ENCODE data around the gene PIM3. TPM values are rescaled to one million over a fixed set of nuclear protein-coding genes. Genes with fewer than 3 reads are reported as not detected.

The PIM3 gene
- total RNA-seq, 2 donors from 2014 or later: 54.0 to 112 TPM

- peak overlapping the region; percentile 63 to 74 for H3K27ac ChIP-seq
- H3K4me1 ChIP-seq (ENCODE audit: control insufficient read depth in 1 of 2, low read depth in 2 of 2): peaks cover 30 to 45% of the 10 kb centered on the region in 2 donors
- ATAC-seq (ENCODE audit: insufficient number of reproducible peaks, low FRiP score, low read depth): peak; percentile 66
- H3K4me3 ChIP-seq: peak overlapping the region; percentile 75
- no peak for TF ChIP-seq CTCF (IDR thresholded peaks at IDR 0.05)
- no peaks in the 10 kb centered on the region for H3K9me3 ChIP-seq
- DNase-seq (ENCODE audit: low spot score): peak; percentile 80
- no peaks in the 10 kb centered on the region for H3K36me3 ChIP-seq
- no peaks in the 10 kb centered on the region for H3K27me3 ChIP-seq (replicated peaks; ENCODE audit: insufficient read depth)
Measured at GRCh38 chr22:49936018-49936972, 24.3 kb upstream of the PIM3 start.

- Histone ChIP-seq H3K4me1 (ENCODE audit: control insufficient read depth in 1 of 2, low read depth in 2 of 2) (peaks cover 30 to 41% of the 10 kb centered on the region in 2 donors), H3K4me3 (peak overlapping the region; percentile 75), H3K9me3 (no peaks in the 10 kb centered on the region), H3K27me3 (replicated peaks; ENCODE audit: insufficient read depth) (no peaks in the 10 kb centered on the region), H3K27ac (peak overlapping the region; percentile 63 to 74), H3K36me3 (no peaks in the 10 kb centered on the region)
- no peak for TF ChIP-seq CTCF (IDR thresholded peaks at IDR 0.05)
- DNase-seq (ENCODE audit: low spot score): no peak
- no peak for ATAC-seq (ENCODE audit: insufficient number of reproducible peaks, low FRiP score, low read depth)
Measured at GRCh38 chr22:49936973-49937757, 23.4 kb upstream of the PIM3 start.

- Histone ChIP-seq H3K27me3 (replicated peaks; ENCODE audit: insufficient read depth) (no peaks in the 10 kb centered on the region), H3K9me3 (no peaks in the 10 kb centered on the region), H3K4me1 (ENCODE audit: control insufficient read depth in 1 of 2, low read depth in 2 of 2) (peaks cover 30 to 37% of the 10 kb centered on the region in 2 donors), H3K4me3 (no peak overlapping the region), H3K27ac (peak overlapping the region; percentile 63 to 74), H3K36me3 (no peaks in the 10 kb centered on the region)
- DNase-seq (ENCODE audit: low spot score) (no peak), ATAC-seq (ENCODE audit: insufficient number of reproducible peaks, low FRiP score, low read depth) (no peak)
- TF ChIP-seq CTCF (IDR thresholded peaks at IDR 0.05): no peak
Measured at GRCh38 chr22:49937758-49938564, 22.6 kb upstream of the PIM3 start.

GRCh38 chr22:49938565-49939136, 21.9 kb upstream of the PIM3 start:
- no peak for DNase-seq (ENCODE audit: low spot score)
- peaks cover 28 to 30% of the 10 kb centered on the region in 2 donors for H3K4me1 ChIP-seq (ENCODE audit: control insufficient read depth in 1 of 2, low read depth in 2 of 2)

More at GRCh38 chr22:49938565-49939136, 21.9 kb upstream of the PIM3 start:
- Histone ChIP-seq H3K27ac (no peak overlapping the region), H3K36me3 (no peaks in the 10 kb centered on the region), H3K4me3 (no peak overlapping the region), H3K9me3 (no peaks in the 10 kb centered on the region), H3K27me3 (replicated peaks; ENCODE audit: insufficient read depth) (no peaks in the 10 kb centered on the region)
- TF ChIP-seq CTCF (IDR thresholded peaks at IDR 0.05): no peak
- ATAC-seq (ENCODE audit: insufficient number of reproducible peaks, low FRiP score, low read depth): no peak
